Measurements from ENCODE around the gene GPR157.

DNA sequence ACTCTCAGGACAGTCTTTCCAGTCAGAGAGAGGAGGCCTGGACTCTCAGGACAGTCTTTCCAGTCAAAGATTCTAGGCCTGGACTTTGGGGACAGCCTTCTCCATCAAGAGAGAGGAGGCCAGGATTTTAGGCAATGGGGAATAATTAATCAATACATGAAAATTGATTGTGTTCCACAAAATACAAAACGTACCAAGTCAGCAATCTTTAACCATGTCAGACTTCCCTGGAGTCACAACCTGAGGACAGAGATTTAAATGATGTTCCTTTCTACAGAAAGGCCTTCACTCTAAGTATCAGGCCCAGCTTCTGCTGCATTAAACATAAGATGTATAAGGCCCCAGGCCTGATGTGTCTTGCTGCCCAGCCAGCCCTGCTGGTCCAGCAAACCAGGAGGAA is 27.0 kb upstream of the GPR157 start:
- TF ChIP-seq CTCF (IDR thresholded peaks at IDR 0.05; ENCODE audit: low read length) (no peak), EZH2 (IDR thresholded peaks at IDR 0.05; ENCODE audit: borderline replicate concordance, low read length) (no peak)
